GM18909 (cell line): ENCODE data around the gene ZNF423.
A peak's percentile ranks its signal among the peaks of the same experiment; 100 is the strongest.
"Not testable (repeated sequence)": the region's sequence is repeated elsewhere in the genome, so short reads cannot be mapped to it uniquely, and the experiment has no call there.

ENCODE experiments used
- ATAC-seq: cut with Tn5 transposase; IDR thresholded peaks from one replicate; pipeline ENCODE4 v1.9.1; 2021; ENCODE audit warnings: mild to moderate bottlenecking; ENCODE audit not compliant: unreplicated experiment, poor library complexity

Gene ZNF423

GRCh38 chr16:49506058-49507013 is 349.6 kb downstream of the ZNF423 start:
- ATAC-seq = not testable (repeated sequence)

GRCh38 chr16:49505556-49505955 is 350.4 kb downstream of the ZNF423 start:
- no peak for ATAC-seq

GRCh38 chr16:49504626-49505025 is 351.3 kb downstream of the ZNF423 start:
- ATAC-seq = no peak

GRCh38 chr16:49504023-49504364 is 351.9 kb downstream of the ZNF423 start:
- ATAC-seq = no peak

GRCh38 chr16:49503256-49504022 is 352.5 kb downstream of the ZNF423 start:
- ATAC-seq = peak; percentile 84

GRCh38 chr16:49502136-49502881 is 353.6 kb downstream of the ZNF423 start:
- ATAC-seq = no peak

- ATAC-seq = no peak
Measured at GRCh38 chr16:49499869-49500610, 355.9 kb downstream of the ZNF423 start.

- ATAC-seq = no peak
Measured at GRCh38 chr16:49499414-49499785, 356.5 kb downstream of the ZNF423 start.

GRCh38 chr16:49498666-49499413 is 357.1 kb downstream of the ZNF423 start:
- no peak for ATAC-seq

- ATAC-seq = no peak
Measured at GRCh38 chr16:49498264-49498663, 357.6 kb downstream of the ZNF423 start.

- ATAC-seq = no peak
Measured at GRCh38 chr16:49497466-49497865, 358.4 kb downstream of the ZNF423 start.

- no peak for ATAC-seq
Measured at GRCh38 chr16:49496656-49497055, 359.3 kb downstream of the ZNF423 start.

- no peak for ATAC-seq
Measured at GRCh38 chr16:49495596-49496355, 360.1 kb downstream of the ZNF423 start.

- no peak for ATAC-seq
Measured at GRCh38 chr16:49494891-49495566, 360.9 kb downstream of the ZNF423 start.

GRCh38 chr16:49494474-49494873 is 361.4 kb downstream of the ZNF423 start:
- ATAC-seq = no peak

- ATAC-seq = no peak
Measured at GRCh38 chr16:49493836-49494235, 362.1 kb downstream of the ZNF423 start.

- ATAC-seq = no peak
Measured at GRCh38 chr16:49492896-49493626, 362.9 kb downstream of the ZNF423 start.
